ENCODE measurements around the gene ADAMTSL4. TPM values are rescaled to one million over a fixed set of nuclear protein-coding genes. Genes with fewer than 3 reads are reported as not detected.

The ADAMTSL4 gene
- total and polyA plus RNA-seq, 2 donors (not counting 3 experiments of a cell fraction or from before 2014, with no cell fraction given) = 0.73 to 1.0 TPM

DNA sequence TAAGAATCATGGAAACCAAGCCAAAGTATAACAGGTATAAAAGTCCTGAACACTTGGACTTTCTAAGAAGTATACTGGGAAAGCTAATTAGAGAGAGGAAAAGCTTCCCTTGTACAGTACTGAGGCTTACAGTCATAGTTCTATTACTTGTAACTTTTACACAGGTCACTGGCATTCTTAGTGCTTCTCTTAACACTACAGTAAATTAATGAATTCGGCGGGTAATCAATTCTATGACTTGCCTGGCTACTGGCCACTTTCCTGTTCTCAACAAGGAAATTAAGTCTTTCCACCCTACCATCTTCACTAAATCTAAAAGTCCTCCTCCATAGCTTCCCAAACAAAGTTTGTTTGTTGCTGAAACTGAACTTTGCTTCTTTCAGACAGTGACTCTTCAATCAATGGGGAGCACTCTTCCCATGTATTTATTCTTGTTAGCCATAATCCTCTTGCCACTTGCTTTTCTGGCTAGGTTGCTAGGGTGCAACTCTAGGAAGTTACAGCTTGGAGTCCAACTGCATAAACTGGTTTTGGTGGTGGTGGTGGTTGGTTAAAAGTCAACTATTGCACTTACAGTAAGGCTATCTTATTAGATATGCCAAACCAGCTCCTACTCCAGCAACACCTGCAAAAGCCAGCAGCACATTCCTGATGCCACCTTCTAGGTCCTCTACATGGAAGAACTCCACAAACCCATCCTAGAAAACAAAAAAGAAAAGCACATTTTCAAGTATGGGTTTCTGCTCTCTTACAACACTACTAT lies 27.8 kb downstream of the ADAMTSL4 start:
- ChIA-PET CTCF (interaction anchor here (1.5 to 13.4 kb wide), 3 partner anchors 8 to 44 kb away, joined by 5 to 184 read pairs (median 147); no protein-coding TSS in a partner anchor), POLR2A (interaction anchor here (0.8 to 1.7 kb wide), 6 partner anchors 9 to 43 kb away, joined by 3 to 4 read pairs (median 3); no protein-coding TSS in a partner anchor)
- H2AFZ ChIP-seq (ENCODE audit: low read depth, low read length) = no peak overlapping the region
- H3K9ac ChIP-seq (replicated peaks; ENCODE audit: extremely low read depth, insufficient read depth, low read length) = peak overlapping the region; percentile 97
- peak overlapping the region; percentile 94 for H3K27ac ChIP-seq (ENCODE audit: insufficient read depth, low read depth, low read length)
- DNase-seq (ENCODE audit: low read depth, low spot score) (no peak), FAIRE-seq (no peak)
- TF ChIP-seq POLR2A (IDR thresholded peaks at IDR 0.05; ENCODE audit: low read depth, low read length) (peak; percentile 66), JUN (IDR thresholded peaks at IDR 0.05; ENCODE audit: borderline replicate concordance, insufficient read depth, insufficient read length, low read depth) (no peak)
- no peaks in the 10 kb centered on the region for H3K9me1 ChIP-seq (replicated peaks; ENCODE audit: control insufficient read depth, extremely low read depth, insufficient read depth, low read length)
- peaks cover 15 to 39% of the 10 kb centered on the region in 2 experiments for H3K36me3 ChIP-seq (ENCODE audit: control insufficient read depth in 2 of 2, extremely low read depth in 1 of 2, insufficient read depth in 2 of 2, low read length in 2 of 2)
- H3K4me3 ChIP-seq (replicated peaks in 1 of 3; ENCODE audit: insufficient read depth in 1 of 3, low read depth in 1 of 3, low read length in 3 of 3) = peak overlapping the region; percentile 91 to 99 (median 92)
- H3K79me2 ChIP-seq (ENCODE audit: control insufficient read depth, insufficient read depth, low read length) = peaks cover 73% of the 10 kb centered on the region
- peaks cover 36% of the 10 kb centered on the region for H4K20me1 ChIP-seq (replicated peaks; ENCODE audit: control insufficient read depth, extremely low read depth, insufficient read depth, low read length)
- H3K27me3 ChIP-seq (ENCODE audit: control insufficient read depth in 2 of 2, insufficient read depth in 2 of 2, low read length in 2 of 2) = no peaks in the 10 kb centered on the region
- BruUV-seq (replicated peaks) = no TSS peak
- dilution Hi-C loops (cut with MboI; ENCODE audit: extremely low pct_ligation_motif_present, low sequenced_read_pairs) (loop anchor here (10.0 kb wide), 1 partner anchor 88 kb away; no protein-coding TSS in a partner anchor), intact Hi-C loops (cut with micrococcal nuclease) (loop anchor here (5.0 kb wide), 1 partner anchor 235 kb away; no protein-coding TSS in a partner anchor)
- H3K4me1 ChIP-seq (ENCODE audit: control insufficient read depth, extremely low read depth, insufficient read depth, low read length) = peaks cover 32% of the 10 kb centered on the region
- peak overlapping the region; percentile 87 for H3K4me2 ChIP-seq (ENCODE audit: insufficient read depth, low read length)
- no peaks in the 10 kb centered on the region for H3K9me3 ChIP-seq (replicated peaks; ENCODE audit: control insufficient read depth, insufficient read depth, low read length)

DNA sequence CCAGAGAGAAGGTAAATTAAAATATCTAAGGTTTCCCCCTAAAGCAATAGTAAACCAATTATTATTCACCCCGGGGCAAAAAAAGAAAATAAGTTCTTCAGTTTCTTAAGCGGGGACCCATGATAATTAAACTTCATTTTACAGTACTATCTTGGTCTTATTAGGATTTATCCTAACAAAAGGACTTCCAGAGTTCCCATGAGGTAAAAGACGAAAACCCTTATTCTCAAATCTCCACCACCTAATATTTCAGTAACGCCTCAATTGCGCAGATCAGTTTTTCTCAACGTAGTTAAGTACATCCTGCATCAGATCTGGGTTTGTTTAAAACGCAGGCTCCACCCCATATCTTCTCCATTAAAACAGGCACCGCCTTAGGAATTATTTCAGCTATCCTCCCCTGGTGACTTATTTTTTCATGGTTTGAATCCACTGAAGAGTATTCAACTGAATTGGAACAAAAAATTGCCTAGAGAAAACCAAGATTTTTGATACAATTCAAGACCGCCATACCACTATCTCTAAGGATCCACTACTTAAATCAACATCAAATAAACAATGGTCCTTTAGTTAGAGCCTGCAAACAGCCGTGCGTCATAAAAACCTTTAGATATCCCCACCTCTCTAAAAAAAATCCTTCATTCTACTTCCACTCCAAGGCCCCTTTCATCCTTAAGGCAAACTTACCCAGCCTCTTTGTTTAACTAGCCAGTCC lies 28.5 kb downstream of the ADAMTSL4 start:
- ChIA-PET POLR2A (interaction anchor here (0.8 to 3.0 kb wide), 8 partner anchors 9 to 51 kb away, joined by 3 to 43 read pairs (median 23); partner anchors contain the start of gene ENSA), CTCF (interaction anchor here (1.1 to 13.4 kb wide), 5 partner anchors 9 to 236 kb away, joined by 3 to 184 read pairs (median 10); no protein-coding TSS in a partner anchor)
- no TSS peak for BruUV-seq (replicated peaks)
- Histone ChIP-seq H3K4me2 (ENCODE audit: insufficient read depth, low read length) (peak overlapping the region; percentile 87), H3K9me3 (replicated peaks; ENCODE audit: control insufficient read depth, insufficient read depth, low read length) (no peaks in the 10 kb centered on the region), H2AFZ (ENCODE audit: low read depth, low read length) (no peak overlapping the region), H4K20me1 (replicated peaks; ENCODE audit: control insufficient read depth, extremely low read depth, insufficient read depth, low read length) (peaks cover 36% of the 10 kb centered on the region), H3K36me3 (ENCODE audit: control insufficient read depth in 2 of 2, extremely low read depth in 1 of 2, insufficient read depth in 2 of 2, low read length in 2 of 2) (peaks cover 15 to 39% of the 10 kb centered on the region in 2 experiments), H3K27me3 (ENCODE audit: control insufficient read depth in 2 of 2, insufficient read depth in 2 of 2, low read length in 2 of 2) (no peaks in the 10 kb centered on the region), H3K27ac (ENCODE audit: insufficient read depth, low read depth, low read length) (peak overlapping the region; percentile 94), H3K9me1 (replicated peaks; ENCODE audit: control insufficient read depth, extremely low read depth, insufficient read depth, low read length) (no peaks in the 10 kb centered on the region), H3K4me3 (replicated peaks in 1 of 3; ENCODE audit: insufficient read depth in 1 of 3, low read depth in 1 of 3, low read length in 3 of 3) (peak overlapping the region; percentile 91 to 99 (median 92)), H3K4me1 (ENCODE audit: control insufficient read depth, extremely low read depth, insufficient read depth, low read length) (peaks cover 32% of the 10 kb centered on the region), H3K9ac (replicated peaks; ENCODE audit: extremely low read depth, insufficient read depth, low read length) (peak overlapping the region; percentile 97), H3K79me2 (ENCODE audit: control insufficient read depth, insufficient read depth, low read length) (peaks cover 70% of the 10 kb centered on the region)
- FAIRE-seq = no peak
- TF ChIP-seq GATA2 (IDR thresholded peaks at IDR 0.05; ENCODE audit: insufficient read depth, insufficient read length, low read depth, low read length) (no peak), POLR2AphosphoS5 (IDR thresholded peaks at IDR 0.05; ENCODE audit: insufficient read depth, low read depth, low read length) (no peak), CTCF (IDR thresholded peaks at IDR 0.05; ENCODE audit: extremely low read depth in 1 of 2, insufficient read depth in 1 of 2, low read depth in 1 of 2, low read length in 2 of 2) (no peak), EZH2 (IDR thresholded peaks at IDR 0.05; ENCODE audit: borderline replicate concordance, low read depth, low read length, severe bottlenecking) (no peak), FOS (IDR thresholded peaks at IDR 0.05; ENCODE audit: borderline replicate concordance, insufficient read depth, low read length) (no peak), MYC (IDR thresholded peaks at IDR 0.05; ENCODE audit: low read depth, low read length) (no peak), JUN (IDR thresholded peaks at IDR 0.05; ENCODE audit: borderline replicate concordance, insufficient read depth, insufficient read length, low read depth) (no peak)
- TF ChIP-seq, protein P1, sequence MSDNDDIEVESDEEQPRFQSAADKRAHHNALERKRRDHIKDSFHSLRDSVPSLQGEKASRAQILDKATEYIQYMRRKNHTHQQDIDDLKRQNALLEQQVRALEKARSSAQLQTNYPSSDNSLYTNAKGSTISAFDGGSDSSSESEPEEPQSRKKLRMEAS (IDR thresholded peaks at IDR 0.05; ENCODE audit: insufficient read depth, insufficient read length) = no peak
- intact Hi-C loops (cut with micrococcal nuclease) (loop anchor here (2.0 to 5.0 kb wide), 2 partner anchors 51 to 235 kb away; partner anchors contain the start of gene ENSA), dilution Hi-C loops (cut with MboI; ENCODE audit: extremely low pct_ligation_motif_present, low sequenced_read_pairs) (loop anchor here (10.0 kb wide), 1 partner anchor 87 kb away; no protein-coding TSS in a partner anchor)
- DNase-seq (ENCODE audit: low read depth, low spot score) = no peak
